Liver (tissue), 9 donors: Measurements from ENCODE around the gene PPFIBP1. TPM values are rescaled to one million over a fixed set of nuclear protein-coding genes. Genes with fewer than 3 reads are reported as not detected.
"Not testable (repeated sequence)": the region's sequence is repeated elsewhere in the genome, so short reads cannot be mapped to it uniquely, and the experiment has no call there.

Experiments
- DNase-seq: peaks from one replicate; pipeline ENCODE4 v3.0.0-alpha.2; 2017; ENCODE audit warnings: low spot score
- H3K27ac ChIP-seq, 2 donors: one replicate each; pipeline ENCODE4 v1.7.0; 2013; ENCODE audit warnings: inconsistent platforms in 2 of 2, low read length in 2 of 2, control low read depth in 1 of 2, low read depth in 1 of 2, mild to moderate bottlenecking in 1 of 2
- H3K27me3 ChIP-seq, 4 donors: one replicate each; pipeline versions ENCODE4 v1.6.1 to v1.7.0; 2013; ENCODE audit warnings: low read length in 3 of 4, inconsistent platforms in 1 of 4, mild to moderate bottlenecking in 1 of 4, moderate library complexity in 1 of 4; ENCODE audit not compliant: control insufficient read depth in 4 of 4, insufficient read depth in 4 of 4
- H3K36me3 ChIP-seq, 4 donors: one replicate each; pipeline versions ENCODE4 v1.6.1 to v1.7.0; 2013; ENCODE audit warnings: low read length in 3 of 4, mild to moderate bottlenecking in 3 of 4, low read depth in 1 of 4, moderate library complexity in 1 of 4; ENCODE audit not compliant: control insufficient read depth in 4 of 4, insufficient read depth in 3 of 4
- H3K4me1 ChIP-seq, 4 donors: one replicate each; pipeline versions ENCODE4 v1.6.1 to v1.7.0; 2013; ENCODE audit warnings: low read length in 3 of 4, mild to moderate bottlenecking in 3 of 4, moderate library complexity in 1 of 4; ENCODE audit not compliant: control insufficient read depth in 4 of 4, insufficient read depth in 4 of 4
- H3K4me3 ChIP-seq, 3 donors: one replicate each; pipeline versions ENCODE4 v1.6.1 to v1.7.0; 2013; ENCODE audit warnings: low read length in 3 of 3, control low read depth in 1 of 3, low read depth in 1 of 3, mild to moderate bottlenecking in 1 of 3
- H3K9ac ChIP-seq, 2 donors: one replicate each; pipeline ENCODE4 v1.7.0; 2013; ENCODE audit warnings: low read length in 2 of 2, mild to moderate bottlenecking in 2 of 2, moderate library complexity in 2 of 2, control low read depth in 1 of 2, low read depth in 1 of 2
- H3K9me3 ChIP-seq, 4 donors: one replicate each; pipeline versions ENCODE4 v1.6.1 to v1.7.0; 2013; ENCODE audit warnings: low read length in 3 of 4; ENCODE audit not compliant: control insufficient read depth in 4 of 4
- ATF3 ChIP-seq: IDR thresholded peaks from 2 replicates; pipeline ENCODE4 v1.6.1; 2016; ENCODE audit warnings: antibody characterized with exemption
- CTCF ChIP-seq: fragments of 150-350 bp; IDR thresholded peaks from 2 replicates; pipeline ENCODE4 v1.5.1; 2017; ENCODE audit warnings: improper control_type of control experiment, low read depth, low read length; ENCODE audit not compliant: missing input control
- EGR1 ChIP-seq, 2 donors: IDR thresholded peaks; 2 replicates each; pipeline ENCODE4 v1.6.1; 2016 to 2018; ENCODE audit warnings: antibody characterized with exemption in 2 of 2, low read depth in 2 of 2
- FOXA2 ChIP-seq: IDR thresholded peaks from 2 replicates; pipeline ENCODE4 v1.6.1; 2016; ENCODE audit warnings: antibody characterized with exemption
- GABPA ChIP-seq, 2 donors: IDR thresholded peaks in 1 of 2; conservative IDR thresholded peaks in 1 of 2; 2 replicates each; pipeline ENCODE4 v1.6.1; 2016; ENCODE audit warnings: antibody characterized with exemption in 2 of 2, mild to moderate bottlenecking in 1 of 2, moderate library complexity in 1 of 2
- HNF4G ChIP-seq: IDR thresholded peaks from 2 replicates; pipeline ENCODE4 v1.6.1; 2016; ENCODE audit warnings: antibody characterized with exemption
- MAX ChIP-seq: IDR thresholded peaks from 2 replicates; pipeline ENCODE4 v1.6.1; 2016; ENCODE audit warnings: antibody characterized with exemption
- RAD21 ChIP-seq, 2 donors: IDR thresholded peaks; 2 replicates each; pipeline ENCODE4 v1.6.1; 2016; ENCODE audit warnings: antibody characterized with exemption in 2 of 2, mild to moderate bottlenecking in 2 of 2
- RXRA ChIP-seq, 2 donors: IDR thresholded peaks; 2 replicates each; pipeline ENCODE4 v1.6.1; 2017 to 2018; ENCODE audit warnings: antibody characterized with exemption in 2 of 2, mild to moderate bottlenecking in 1 of 2
- SP1 ChIP-seq: IDR thresholded peaks from 2 replicates; pipeline ENCODE4 v1.6.1; 2018; ENCODE audit warnings: antibody characterized with exemption, mild to moderate bottlenecking
- TAF1 ChIP-seq: conservative IDR thresholded peaks from 2 replicates; pipeline ENCODE4 v1.6.1; 2016; ENCODE audit warnings: antibody characterized with exemption, mild to moderate bottlenecking
- ZBTB33 ChIP-seq: IDR thresholded peaks from 2 replicates; pipeline ENCODE4 v1.6.1; 2016; ENCODE audit warnings: antibody characterized with exemption
- WGBS: extraction: QIAGEN DNeasy Blood & Tissue Kit; methylation state at CpG from one replicate; pipeline ENCODE4 v1.1.7; 2013; 5-methylcytosine and 5-hydroxymethylcytosine counted together
- polyA plus RNA-seq, 2 donors: library from polyadenylated mRNA; stranded (reverse) in 1 of 2; unstranded in 1 of 2; fragments of 200-250 nt in 1 of 2; fragments of >200 nt in 1 of 2; fragmentation: Nextera tagmentation in 1 of 2; extraction: Ambion mirVana in 1 of 2; gene quantifications; one replicate each; pipeline versions ENCODE4 v1.2.1 to v1.2.3, GENCODE V29; 2013 to 2015
- total RNA-seq, 2 donors: library from RNA; depleted of rRNA; stranded (reverse); fragments of >200 nt; gene quantifications; one replicate each; pipeline ENCODE4 v1.2.3, GENCODE V29; 2014
- donor health status: healthy.
- donor health status: healthy.
- donor health status: healthy.
- donor health status: healthy.
- donor health status: healthy.

Gene PPFIBP1
- total and polyA plus RNA-seq, 4 donors: 10.5 to 65.8 (median 17.4) TPM

- TF ChIP-seq TAF1 (no peak), RAD21 (IDR thresholded peaks at IDR 0.05) (no peak), FOXA2 (no peak), RXRA (IDR thresholded peaks at IDR 0.05) (no peak), MAX (no peak)
These were observed 99.6 kb downstream of the PPFIBP1 start (continued) for GRCh38 chr12:27623645-27624044.

- H3K9me3 ChIP-seq: no peaks in the 10 kb centered on the region
- WGBS: 74% methylated on average over 4 of the region's 4 CpGs
- H3K27ac ChIP-seq: no peak overlapping the region
- H3K27me3 ChIP-seq: no peaks in the 10 kb centered on the region
- no peak overlapping the region for H3K4me3 ChIP-seq
- H3K36me3 ChIP-seq: no peaks in the 10 kb centered on the region
- no peak for DNase-seq
- no peak overlapping the region for H3K9ac ChIP-seq
- peaks cover 0 to 9% (median 3%) of the 10 kb centered on the region in 4 donors for H3K4me1 ChIP-seq
- TF ChIP-seq CTCF: no peak
- TF ChIP-seq RXRA (IDR thresholded peaks at IDR 0.05): no peak
- no peak for TF ChIP-seq HNF4G
- TF ChIP-seq SP1: no peak
These were observed 100.6 kb downstream of the PPFIBP1 start for GRCh38 chr12:27624586-27624985.

GRCh38 chr12:27627123-27627852 lies 103.3 kb downstream of the PPFIBP1 start:
- Histone ChIP-seq H3K27me3 (no peaks in the 10 kb centered on the region), H3K27ac (no peak overlapping the region), H3K4me3 (no peak overlapping the region), H3K9ac (no peak overlapping the region), H3K9me3 (no peaks in the 10 kb centered on the region), H3K4me1 (peaks cover 2 to 12% (median 3%) of the 10 kb centered on the region in 4 donors), H3K36me3 (no peaks in the 10 kb centered on the region)
- no peak for DNase-seq
- 73% methylated on average over 7 of the region's 7 CpGs for WGBS
- no peak for TF ChIP-seq RXRA (IDR thresholded peaks at IDR 0.05)
- no peak for TF ChIP-seq ZBTB33
- no peak for TF ChIP-seq EGR1 (IDR thresholded peaks at IDR 0.05; ENCODE audit: low read depth in 2 of 2)
- TF ChIP-seq GABPA (IDR thresholded peaks at IDR 0.05 in 1 of 2, conservative IDR thresholded peaks at IDR 0.05 in 1 of 2): no peak
- TF ChIP-seq ATF3: no peak
- no peak for TF ChIP-seq TAF1
- TF ChIP-seq SP1: no peak

- not testable (repeated sequence) for H3K27me3 ChIP-seq, H3K4me3 ChIP-seq, H3K9ac ChIP-seq, H3K9me3 ChIP-seq, H3K27ac ChIP-seq, H3K36me3 ChIP-seq, DNase-seq
- H3K4me1 ChIP-seq: peaks cover 2 to 14% (median 5%) of the 10 kb centered on the region in 4 donors
- 65% methylated on average over 2 of the region's 2 CpGs for WGBS
These were observed 104.0 kb downstream of the PPFIBP1 start for GRCh38 chr12:27627853-27628469.

- H3K4me1 ChIP-seq: peaks cover 2 to 14% (median 5%) of the 10 kb centered on the region in 4 donors
- H3K4me3 ChIP-seq, H3K27me3 ChIP-seq, H3K9me3 ChIP-seq, H3K36me3 ChIP-seq, DNase-seq, H3K27ac ChIP-seq, H3K9ac ChIP-seq: not testable (repeated sequence)
- WGBS: 87% methylated on average over 2 of the region's 2 CpGs
These were observed 106.2 kb downstream of the PPFIBP1 start for GRCh38 chr12:27630219-27630618.
